Measurements from ENCODE around the gene RPL37A.

GRCh38 chr2:216493334-216493685, 5.3 kb upstream of the RPL37A start:
- TF ChIP-seq CTCF (IDR thresholded peaks at IDR 0.05; ENCODE audit: low read length) (no peak), EZH2 (optimal IDR thresholded peaks at IDR 0.05; ENCODE audit: low read depth, low read length) (no peak), EZH2phosphoT487 (IDR thresholded peaks at IDR 0.05; ENCODE audit: low read length) (no peak)

Data from MM.1S (cell line).